CD4-positive, alpha-beta T cell treated with Interleukin-2 at 100 ng/mL for 4 hours (primary cell): ENCODE results near the gene ZNF486.
"Not testable (repeated sequence)": the region's sequence is repeated elsewhere in the genome, so short reads cannot be mapped to it uniquely, and the experiment has no call there.

Source experiments
- DNase-seq: peaks from one replicate; pipeline ENCODE4 v3.0.0-alpha.2; 2020; ENCODE audit warnings: low spot score

Gene ZNF486

GRCh38 chr19:20167020-20167644 lies at the start of gene ZNF486:
Gene ZNF486, plus strand, starts transcription at chr19:20167214. Its CDS starts 117 bp downstream, at chr19:20167331.
- peak; percentile 96 for DNase-seq

- not testable (repeated sequence) for DNase-seq
These were observed 48.8 kb upstream of the ZNF486 start for GRCh38 chr19:20118064-20118839.

DNA sequence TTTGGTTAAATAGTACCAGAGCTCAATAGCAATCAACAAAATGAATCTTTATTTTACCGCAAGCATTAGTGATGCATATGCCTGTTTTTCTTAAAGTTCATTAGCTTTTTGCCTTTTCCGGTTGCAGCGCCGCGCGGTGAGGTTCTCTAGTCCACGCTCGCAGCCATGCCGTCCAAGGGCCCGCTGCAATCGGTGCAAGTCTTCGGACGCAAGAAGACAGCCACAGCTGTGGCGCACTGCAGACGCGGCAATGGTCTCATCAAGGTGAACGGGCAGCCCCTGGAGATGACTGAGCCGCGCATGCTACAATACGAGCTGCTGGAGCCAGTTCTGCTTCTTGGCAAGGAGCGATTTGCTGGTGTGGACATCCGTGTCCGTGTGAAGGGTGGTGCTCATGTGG lies 42.1 kb upstream of the ZNF486 start:
- no peak for DNase-seq

DNA sequence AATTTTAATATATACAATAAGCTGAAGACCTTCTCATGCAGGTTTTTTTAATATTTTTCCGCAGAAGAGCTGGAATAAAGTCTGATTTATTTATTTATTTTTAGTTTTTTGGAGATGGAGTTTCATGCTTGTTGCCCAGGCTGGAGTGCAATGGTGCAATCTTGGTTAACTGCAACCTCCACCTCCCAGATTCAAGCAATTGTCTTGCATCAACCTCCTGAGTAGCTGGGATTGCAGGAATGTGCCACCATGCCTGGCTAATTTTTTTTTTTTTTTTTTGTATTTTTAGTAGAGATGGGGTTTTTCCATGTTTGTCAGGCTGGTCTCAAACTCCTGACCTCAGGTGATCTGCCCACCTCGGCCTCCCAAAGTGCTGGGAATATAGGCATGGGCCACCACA lies 34.1 kb upstream of the ZNF486 start:
- DNase-seq: not testable (repeated sequence)

DNA sequence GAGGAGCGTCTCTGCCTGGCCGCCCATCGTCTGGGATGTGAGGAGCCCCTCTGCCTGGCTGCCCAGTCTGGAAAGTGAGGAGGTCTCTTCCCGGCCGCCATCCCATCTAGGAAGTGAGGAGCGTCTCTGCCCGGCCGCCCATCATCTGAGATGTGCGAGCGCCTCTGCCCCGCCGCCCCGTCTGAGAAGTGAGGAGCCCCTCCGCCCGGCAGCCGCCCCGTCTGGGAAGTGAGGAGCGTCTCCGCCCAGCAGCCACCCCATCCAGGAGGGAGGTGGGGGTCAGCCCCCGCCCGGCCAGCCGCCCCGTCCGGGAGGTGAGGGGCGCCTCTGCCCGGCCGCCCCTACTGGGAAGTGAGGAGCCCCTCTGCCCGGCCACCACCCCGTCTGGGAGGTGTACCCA lies 29.3 kb upstream of the ZNF486 start:
- DNase-seq: not testable (repeated sequence)

DNA sequence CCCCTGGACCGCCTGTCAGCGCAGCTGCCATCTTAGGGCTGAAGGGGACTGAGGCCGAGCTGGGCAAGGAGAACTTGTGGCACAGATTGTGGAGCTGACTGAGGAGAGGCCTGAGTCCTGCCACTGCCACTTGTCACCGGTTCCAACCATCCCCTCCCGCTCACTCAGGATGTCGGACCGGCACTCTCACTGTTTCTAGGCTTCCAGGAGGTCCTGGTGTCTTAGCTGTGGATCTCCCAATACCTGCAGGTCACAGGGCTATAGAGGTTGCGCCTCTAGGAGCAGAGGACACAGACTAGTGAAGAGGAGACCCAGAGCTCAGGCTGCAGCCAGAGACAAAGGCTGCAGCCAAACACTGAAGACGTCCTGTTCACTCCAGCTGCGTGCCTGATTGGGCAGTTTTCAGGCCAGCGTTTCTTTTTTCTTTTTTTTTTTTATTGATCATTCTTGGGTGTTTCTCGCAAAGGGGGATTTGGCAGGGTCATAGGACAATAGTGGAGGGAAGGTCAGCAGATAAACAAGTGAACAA lies 15.3 kb upstream of the ZNF486 start:
- DNase-seq: no peak

DNA sequence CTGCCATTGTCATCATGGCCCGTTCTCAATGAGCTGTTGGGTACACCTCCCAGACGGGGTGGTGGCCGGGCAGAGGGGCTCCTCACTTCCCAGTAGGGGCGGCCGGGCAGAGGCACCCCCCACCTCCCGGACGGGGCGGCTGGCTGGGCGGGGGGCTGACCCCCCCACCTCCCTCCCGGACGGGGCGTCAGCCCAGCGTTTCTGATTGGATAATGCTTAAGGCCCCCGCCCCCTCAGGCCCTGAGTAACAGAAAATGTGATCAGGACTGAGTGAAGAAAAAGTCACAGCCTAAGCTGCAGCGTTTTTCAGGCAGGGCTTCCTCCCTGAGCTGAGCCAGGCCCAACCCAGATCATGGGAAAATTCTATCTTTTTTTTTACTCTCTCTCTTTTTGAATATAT lies 14.5 kb upstream of the ZNF486 start:
- DNase-seq: not testable (repeated sequence)

GRCh38 chr19:20153281-20153680 lies 13.7 kb upstream of the ZNF486 start:
- DNase-seq: no peak

DNA sequence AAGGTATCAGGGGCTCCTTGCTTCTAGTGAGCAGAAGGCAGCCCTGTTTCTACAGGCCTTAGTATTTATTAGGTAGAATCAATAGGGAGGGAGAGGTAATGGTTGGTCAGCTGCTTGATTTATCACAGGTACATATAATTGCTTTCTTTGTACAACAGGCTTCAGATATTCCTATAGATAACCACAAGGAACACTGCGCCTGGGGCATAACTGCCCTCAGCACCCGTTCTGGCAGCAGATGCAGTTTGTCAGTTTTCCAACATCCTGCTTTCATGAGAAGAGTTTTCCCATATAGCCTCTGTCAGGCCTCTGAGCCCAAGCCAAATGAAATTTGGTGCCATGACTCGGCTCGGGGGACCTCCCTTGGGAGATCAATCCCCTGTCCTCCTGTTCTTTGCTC lies 12.4 kb upstream of the ZNF486 start:
- no peak for DNase-seq

GRCh38 chr19:20162821-20163220 lies 4.2 kb upstream of the ZNF486 start:
- DNase-seq: no peak

- DNase-seq: no peak
These were observed 2.6 kb upstream of the ZNF486 start for GRCh38 chr19:20164456-20164855.

DNA sequence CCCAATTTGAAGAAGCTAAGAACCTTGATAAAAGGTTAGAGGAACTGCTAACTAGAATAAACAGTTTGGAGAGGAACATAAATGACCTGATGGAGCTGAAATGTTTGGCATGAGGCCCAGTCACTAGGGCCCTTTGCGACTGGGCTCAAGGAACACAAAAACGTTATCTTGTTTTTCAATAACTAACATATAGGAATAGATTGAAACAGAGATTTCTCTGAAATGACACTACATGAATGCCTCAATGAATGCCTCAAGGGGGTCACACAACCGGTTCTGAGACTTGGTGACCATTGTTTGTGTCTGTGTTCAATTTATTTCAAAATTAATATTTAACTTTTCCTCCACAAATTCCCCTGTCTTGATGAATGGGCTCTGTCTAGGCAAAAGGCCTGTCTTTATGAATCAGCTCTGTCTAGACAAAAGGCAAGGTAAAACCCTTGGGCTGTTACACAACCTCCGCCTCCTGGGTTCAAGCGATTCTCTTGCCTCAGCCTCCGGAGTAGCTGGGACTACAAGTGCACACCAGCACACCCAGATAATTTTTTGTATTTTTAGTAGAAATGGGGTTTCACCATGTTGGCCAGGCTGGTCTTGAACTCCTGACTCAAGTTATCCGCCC lies 932 bp upstream of the ZNF486 start:
- no peak for DNase-seq

DNA sequence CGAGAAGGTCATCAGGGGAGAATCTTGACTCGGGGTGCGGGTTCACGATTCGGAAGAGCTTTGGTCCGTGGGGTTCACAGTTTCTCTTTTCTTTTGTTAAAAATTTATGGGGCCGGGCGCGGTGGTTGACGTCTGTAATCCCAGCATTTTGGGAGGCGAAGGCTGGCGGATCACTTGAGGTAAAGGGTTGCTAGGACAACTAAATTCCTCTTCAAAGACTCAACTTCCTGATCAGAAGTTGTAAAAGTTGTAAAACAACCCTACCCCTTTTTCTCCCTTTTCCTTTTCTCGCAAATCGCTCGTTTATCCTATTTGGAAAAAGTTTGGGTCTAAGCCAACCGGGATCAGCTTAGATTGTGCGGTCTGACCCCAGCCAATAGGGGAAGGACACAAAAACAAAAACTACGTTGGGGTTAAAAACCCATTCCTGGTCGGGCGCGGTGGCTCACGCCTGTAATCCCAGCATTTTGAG lies 673 bp downstream of the ZNF486 start:
- DNase-seq: no peak

DNA sequence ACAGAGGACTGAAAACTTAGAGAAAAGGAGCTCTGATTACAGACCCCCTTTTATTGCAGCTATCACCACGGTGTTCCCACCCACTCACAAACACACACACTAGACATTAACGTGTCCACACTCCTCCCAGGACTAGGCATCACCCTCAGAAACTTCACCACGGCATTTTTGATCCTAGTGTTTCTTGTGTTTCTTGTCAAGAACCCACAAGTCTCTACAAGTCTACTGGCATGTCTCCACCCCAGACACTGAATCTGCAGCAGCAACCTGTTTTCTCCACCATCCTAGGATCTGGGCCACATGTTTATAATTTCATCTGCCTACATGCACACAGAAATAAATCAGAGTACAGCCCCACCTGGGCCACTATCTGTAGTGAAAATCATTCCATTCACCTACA lies 4.3 kb downstream of the ZNF486 start:
- DNase-seq: no peak

GRCh38 chr19:20175848-20176247 lies 8.8 kb downstream of the ZNF486 start:
- not testable (repeated sequence) for DNase-seq

DNA sequence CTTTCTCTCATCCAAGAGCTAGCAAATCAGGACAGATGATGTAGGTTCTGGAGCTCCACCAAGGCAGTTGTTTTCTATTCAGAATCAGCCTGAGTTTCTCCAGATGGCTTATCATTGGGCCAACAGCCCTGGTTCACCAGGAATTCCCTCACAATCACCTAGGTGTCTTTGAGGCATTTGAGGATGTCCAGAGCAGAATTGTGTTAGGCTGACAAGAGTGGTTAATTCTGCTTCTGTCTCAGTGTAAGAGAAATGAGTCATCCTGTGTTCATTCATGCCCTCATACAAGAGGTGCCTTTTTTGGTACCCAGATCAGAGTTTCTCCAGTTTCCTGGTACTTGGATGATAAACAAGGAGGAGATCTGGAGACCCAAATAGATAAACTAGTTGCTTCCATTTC lies 12.9 kb downstream of the ZNF486 start:
- not testable (repeated sequence) for DNase-seq

DNA sequence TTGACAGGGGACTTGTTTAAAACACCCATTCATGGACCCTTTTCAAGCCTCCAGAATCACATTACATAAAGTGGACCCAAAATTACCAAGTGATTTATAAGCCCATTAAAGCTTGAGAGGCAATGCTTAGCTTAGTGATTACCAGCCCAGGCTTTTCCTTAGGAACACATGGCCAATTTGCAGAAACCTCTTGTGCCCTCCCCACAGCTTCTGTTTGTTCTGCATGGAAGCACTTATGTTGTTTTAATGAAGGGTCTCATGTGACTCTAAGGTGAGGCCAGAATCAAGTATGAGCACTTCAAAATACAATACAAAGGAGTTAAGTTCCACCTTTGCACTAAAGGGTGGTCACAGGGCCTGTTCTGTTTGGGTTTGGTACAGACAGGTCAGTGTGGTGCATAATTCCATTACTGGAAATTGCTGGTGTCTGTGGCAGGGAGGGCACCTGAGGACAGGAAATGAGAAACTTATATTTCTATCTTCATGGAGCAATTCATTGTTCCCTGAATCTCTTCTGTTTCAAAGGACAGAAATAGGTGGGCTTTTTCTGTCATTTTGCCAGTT lies 15.3 kb downstream of the ZNF486 start:
- DNase-seq: no peak

DNA sequence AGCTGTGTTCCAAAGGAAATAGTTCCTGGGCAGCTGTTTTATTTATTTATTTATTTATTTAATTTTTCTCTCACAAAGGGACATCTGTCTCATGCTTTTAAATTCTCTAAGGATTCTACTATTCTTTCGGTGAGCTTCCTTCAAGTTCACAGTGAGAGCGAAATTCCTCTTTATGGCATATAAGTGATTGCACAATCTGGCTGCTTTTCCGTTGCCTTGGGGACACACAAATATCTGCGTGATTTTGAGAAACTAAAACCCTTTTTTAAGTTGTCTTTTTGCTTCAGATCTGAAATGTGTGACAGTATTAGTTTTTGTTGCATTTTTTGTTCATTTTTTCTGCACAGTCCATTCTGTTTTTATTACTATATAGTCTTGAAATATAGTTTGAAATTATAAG lies 19.2 kb downstream of the ZNF486 start:
- DNase-seq: no peak

DNA sequence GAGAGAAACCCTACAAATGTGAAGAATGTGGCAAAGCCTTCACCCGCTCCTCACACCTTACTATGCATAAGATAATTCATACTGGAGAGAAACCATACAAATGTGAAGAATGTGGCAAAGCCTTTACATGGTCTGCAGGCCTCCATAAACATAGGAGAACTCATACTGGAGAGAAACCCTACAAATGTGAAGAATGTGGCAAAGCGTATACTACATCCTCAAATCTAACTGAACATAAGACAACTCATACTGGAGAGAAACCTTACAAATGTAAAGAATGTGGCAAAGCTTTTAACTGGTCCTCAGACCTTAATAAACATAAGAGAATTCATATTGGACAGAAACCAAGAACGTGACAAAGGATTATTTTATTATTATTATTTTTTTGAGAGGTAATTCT lies 30.7 kb downstream of the ZNF486 start:
- no peak for DNase-seq

- no peak for DNase-seq
These were observed 42.0 kb downstream of the ZNF486 start for GRCh38 chr19:20209051-20209450.

GRCh38 chr19:20214366-20214765 lies 47.4 kb downstream of the ZNF486 start:
- not testable (repeated sequence) for DNase-seq

DNA sequence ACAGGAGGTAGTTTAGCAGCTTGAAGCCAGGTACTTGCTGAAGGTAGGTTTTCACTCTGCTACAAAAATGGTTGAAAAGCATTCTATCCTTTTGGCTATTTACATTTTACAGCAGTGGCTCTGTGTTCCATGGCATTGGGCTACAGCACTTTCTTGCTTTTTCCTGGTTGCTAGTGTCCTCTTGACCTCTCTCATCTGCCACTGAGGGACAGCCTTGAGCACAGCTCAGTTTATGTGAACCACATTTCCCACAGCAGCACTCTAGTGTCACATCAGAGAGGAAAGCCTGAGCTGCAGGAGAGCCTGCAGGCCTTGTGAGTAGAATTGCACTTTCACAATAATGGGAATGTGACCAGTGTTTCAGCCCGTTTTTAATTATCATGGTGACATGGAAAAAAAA lies 54.6 kb downstream of the ZNF486 start:
- not testable (repeated sequence) for DNase-seq

- DNase-seq: no peak
These were observed 66.1 kb downstream of the ZNF486 start for GRCh38 chr19:20233105-20233504.
